ENCODE results near the gene PRM1. TPM values are rescaled to one million over a fixed set of nuclear protein-coding genes. Genes with fewer than 3 reads are reported as not detected.

Gene PRM1
- total RNA-seq, 2 donors from 2014 or later = not detected

DNA sequence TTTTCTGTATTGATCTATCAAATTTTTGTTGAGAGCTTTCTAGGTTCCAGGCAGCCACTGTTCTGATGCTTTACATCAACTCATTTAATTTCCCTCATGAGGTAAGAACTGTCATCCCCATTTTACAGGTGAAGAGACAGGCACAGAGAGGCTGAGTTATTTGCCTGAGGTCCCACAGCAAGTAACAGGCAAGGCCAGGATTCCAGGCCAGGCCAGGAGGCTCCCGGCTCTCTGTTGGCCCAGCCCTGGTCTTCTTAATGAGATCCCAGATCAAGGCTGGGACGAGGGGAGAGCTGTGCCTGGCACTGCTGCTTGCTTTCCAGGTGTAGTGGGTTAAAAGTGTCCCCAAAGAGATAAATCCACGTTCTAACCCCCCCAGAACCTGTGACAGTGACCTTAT is 41.7 kb upstream of the PRM1 start:
- no peak for DNase-seq (ENCODE audit: low spot score)
- Histone ChIP-seq H3K27me3 (no peaks in the 10 kb centered on the region), H3K9me3 (no peaks in the 10 kb centered on the region), H3K4me1 (peaks cover 0 to 2% of the 10 kb centered on the region in 2 donors), H3K4me3 (no peak overlapping the region), H3K36me3 (no peaks in the 10 kb centered on the region), H3K27ac (no peak overlapping the region)
- TF ChIP-seq, protein P1, sequence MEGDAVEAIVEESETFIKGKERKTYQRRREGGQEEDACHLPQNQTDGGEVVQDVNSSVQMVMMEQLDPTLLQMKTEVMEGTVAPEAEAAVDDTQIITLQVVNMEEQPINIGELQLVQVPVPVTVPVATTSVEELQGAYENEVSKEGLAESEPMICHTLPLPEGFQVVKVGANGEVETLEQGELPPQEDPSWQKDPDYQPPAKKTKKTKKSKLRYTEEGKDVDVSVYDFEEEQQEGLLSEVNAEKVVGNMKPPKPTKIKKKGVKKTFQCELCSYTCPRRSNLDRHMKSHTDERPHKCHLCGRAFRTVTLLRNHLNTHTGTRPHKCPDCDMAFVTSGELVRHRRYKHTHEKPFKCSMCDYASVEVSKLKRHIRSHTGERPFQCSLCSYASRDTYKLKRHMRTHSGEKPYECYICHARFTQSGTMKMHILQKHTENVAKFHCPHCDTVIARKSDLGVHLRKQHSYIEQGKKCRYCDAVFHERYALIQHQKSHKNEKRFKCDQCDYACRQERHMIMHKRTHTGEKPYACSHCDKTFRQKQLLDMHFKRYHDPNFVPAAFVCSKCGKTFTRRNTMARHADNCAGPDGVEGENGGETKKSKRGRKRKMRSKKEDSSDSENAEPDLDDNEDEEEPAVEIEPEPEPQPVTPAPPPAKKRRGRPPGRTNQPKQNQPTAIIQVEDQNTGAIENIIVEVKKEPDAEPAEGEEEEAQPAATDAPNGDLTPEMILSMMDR (IDR thresholded peaks at IDR 0.05) = no peak

DNA sequence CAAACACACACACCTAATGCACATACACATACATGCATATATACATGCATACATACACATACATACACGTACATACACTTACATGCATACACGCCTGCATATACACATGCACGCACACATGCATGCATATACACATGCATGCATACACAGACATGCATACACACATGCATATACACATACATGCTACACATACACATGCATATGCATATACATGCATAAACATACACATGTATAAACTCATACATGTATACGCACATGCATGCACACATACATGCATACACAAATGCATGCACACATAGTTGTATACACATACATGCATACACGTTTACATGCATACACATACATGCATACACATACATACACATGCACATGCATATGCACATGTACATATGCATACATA is 40.5 kb upstream of the PRM1 start:
- no peaks in the 10 kb centered on the region for H3K4me1 ChIP-seq
- no peak for DNase-seq (ENCODE audit: low spot score)
- H3K36me3 ChIP-seq = no peaks in the 10 kb centered on the region
- no peak overlapping the region for H3K4me3 ChIP-seq
- TF ChIP-seq, protein P1 (IDR thresholded peaks at IDR 0.05) = no peak
- no peak overlapping the region for H3K27ac ChIP-seq
- no peaks in the 10 kb centered on the region for H3K27me3 ChIP-seq
- H3K9me3 ChIP-seq = no peaks in the 10 kb centered on the region

- Histone ChIP-seq H3K4me3 (no peak overlapping the region), H3K27ac (no peak overlapping the region), H3K27me3 (no peaks in the 10 kb centered on the region), H3K36me3 (no peaks in the 10 kb centered on the region), H3K9me3 (no peaks in the 10 kb centered on the region), H3K4me1 (no peaks in the 10 kb centered on the region)
- DNase-seq (ENCODE audit: low spot score) = no peak
- TF ChIP-seq, protein P1 (IDR thresholded peaks at IDR 0.05) = no peak
These were observed 39.0 kb upstream of the PRM1 start for GRCh38 chr16:11320170-11320569.

DNA sequence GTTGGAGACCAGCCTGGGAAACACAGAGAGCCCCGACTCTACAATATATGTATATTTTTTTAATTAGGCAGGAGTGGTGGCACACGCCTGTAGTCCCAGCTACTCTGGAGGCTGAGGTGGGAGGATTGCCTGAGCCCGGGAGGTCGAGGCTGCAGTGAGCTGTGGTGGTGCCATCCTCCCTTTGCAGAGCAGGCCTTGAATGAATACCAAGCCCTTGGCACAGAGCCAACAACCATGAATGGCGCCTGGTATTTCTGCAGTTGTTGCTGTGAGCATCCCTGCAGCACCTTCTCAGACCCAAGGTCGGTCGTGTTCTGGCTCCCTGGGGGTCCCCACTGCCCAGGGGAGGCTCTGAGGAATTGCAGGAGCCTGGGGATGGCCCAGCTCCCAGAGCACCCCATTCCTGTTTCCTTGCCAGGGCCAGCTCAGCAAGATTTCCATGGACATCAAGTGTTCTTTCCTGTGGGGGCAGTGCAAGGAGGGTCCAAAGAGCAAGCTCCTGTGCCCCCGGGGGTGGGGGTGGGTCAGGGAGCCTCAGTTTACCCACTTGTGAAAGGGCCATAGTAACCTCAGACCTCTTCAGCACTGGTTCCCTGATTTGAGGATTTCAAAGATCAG is 38.5 kb upstream of the PRM1 start:
- no peaks in the 10 kb centered on the region for H3K27me3 ChIP-seq
- TF ChIP-seq, protein P1 (IDR thresholded peaks at IDR 0.05) = no peak
- no peak for DNase-seq (ENCODE audit: low spot score)
- no peaks in the 10 kb centered on the region for H3K9me3 ChIP-seq
- no peaks in the 10 kb centered on the region for H3K4me1 ChIP-seq
- no peaks in the 10 kb centered on the region for H3K36me3 ChIP-seq
- H3K4me3 ChIP-seq = no peak overlapping the region
- no peak overlapping the region for H3K27ac ChIP-seq

- DNase-seq (ENCODE audit: low spot score) = no peak
These were observed 37.7 kb upstream of the PRM1 start for GRCh38 chr16:11318817-11319216.

More at GRCh38 chr16:11318817-11319216, 37.7 kb upstream of the PRM1 start:
- no peak overlapping the region for H3K27ac ChIP-seq
- H3K4me3 ChIP-seq = no peak overlapping the region
- TF ChIP-seq, protein P1 (IDR thresholded peaks at IDR 0.05) = no peak
- no peaks in the 10 kb centered on the region for H3K36me3 ChIP-seq
- no peaks in the 10 kb centered on the region for H3K4me1 ChIP-seq
- H3K27me3 ChIP-seq = no peaks in the 10 kb centered on the region
- H3K9me3 ChIP-seq = no peaks in the 10 kb centered on the region

Measured in right atrium auricular region (tissue), 2 donors.